C4-2B (cell line): Measurements from ENCODE around the gene GOLGA1.

Source experiments
- CTCF ChIP-seq: fragments of 450-650 bp; conservative IDR thresholded peaks from 2 replicates; pipeline ENCODE4 v1.5.1; 2017; ENCODE audit warnings: mild to moderate bottlenecking
- ZFX ChIP-seq: fragments of 450-650 bp; IDR thresholded peaks from 2 replicates; pipeline ENCODE4 v1.6.1; 2017

- TF ChIP-seq CTCF (no peak), ZFX (no peak)
These were observed 80.1 kb downstream of the GOLGA1 start for GRCh38 chr9:124860582-124861341.
